Fibroblast of the aortic adventitia (primary cell): ENCODE data around the gene CIDEB. TPM values are rescaled to one million over a fixed set of nuclear protein-coding genes. Genes with fewer than 3 reads are reported as not detected.

Source experiments
- DNase-seq: peaks from one replicate; pipeline ENCODE4 v3.0.0-alpha.2; 2010; ENCODE audit warnings: low read depth
- H3K4me3 ChIP-seq: 2 replicates; pipeline ENCODE4 v1.5.1; 2011; ENCODE audit warnings: low read depth, mild to moderate bottlenecking, control low read depth, low read length, moderate library complexity
- total RNA-seq: library from RNA; depleted of rRNA; stranded (reverse); fragments of >200 nt; gene quantifications from 2 replicates; pipeline ENCODE4 v1.2.3, GENCODE V29; 2012; ENCODE audit warnings: low replicate concordance
- TF ChIP-seq, protein P1 (sequence below): IDR thresholded peaks from 2 replicates; pipeline ENCODE4 v1.5.1; 2011; ENCODE audit warnings: mild to moderate bottlenecking, low read length, control low read depth, inconsistent platforms; ENCODE audit not compliant: insufficient read depth

The CIDEB gene
- total RNA-seq, 1 donor = 4.2 TPM

DNA sequence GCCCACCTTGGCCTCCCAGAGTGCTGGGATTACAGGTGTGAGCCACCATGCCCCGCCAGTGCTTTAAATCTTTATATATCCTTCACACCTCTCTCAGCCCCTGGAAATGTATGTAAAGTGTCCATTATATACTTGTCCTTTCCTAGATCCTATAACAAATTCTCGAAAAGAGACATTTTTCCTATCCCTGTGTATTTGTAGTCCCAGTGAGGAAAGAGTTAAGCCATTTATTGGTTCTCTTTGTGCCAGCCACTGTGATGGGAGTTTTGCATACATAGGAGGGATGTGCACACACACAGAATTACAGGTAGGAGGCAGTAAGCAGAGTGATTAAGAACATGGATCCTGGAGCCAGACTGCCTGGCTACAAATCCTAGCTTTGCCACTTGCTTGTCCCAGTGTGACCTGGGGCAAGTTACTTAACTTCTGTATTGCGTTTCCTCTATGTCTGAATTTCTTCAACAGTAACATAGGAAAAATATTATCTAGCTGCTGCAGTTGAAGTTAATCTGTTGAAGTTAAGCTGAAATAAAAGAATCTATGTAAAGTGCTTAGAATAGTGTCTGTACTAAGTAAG is 34.3 kb downstream of the CIDEB start:
- no peak overlapping the region for H3K4me3 ChIP-seq
- TF ChIP-seq, protein P1, sequence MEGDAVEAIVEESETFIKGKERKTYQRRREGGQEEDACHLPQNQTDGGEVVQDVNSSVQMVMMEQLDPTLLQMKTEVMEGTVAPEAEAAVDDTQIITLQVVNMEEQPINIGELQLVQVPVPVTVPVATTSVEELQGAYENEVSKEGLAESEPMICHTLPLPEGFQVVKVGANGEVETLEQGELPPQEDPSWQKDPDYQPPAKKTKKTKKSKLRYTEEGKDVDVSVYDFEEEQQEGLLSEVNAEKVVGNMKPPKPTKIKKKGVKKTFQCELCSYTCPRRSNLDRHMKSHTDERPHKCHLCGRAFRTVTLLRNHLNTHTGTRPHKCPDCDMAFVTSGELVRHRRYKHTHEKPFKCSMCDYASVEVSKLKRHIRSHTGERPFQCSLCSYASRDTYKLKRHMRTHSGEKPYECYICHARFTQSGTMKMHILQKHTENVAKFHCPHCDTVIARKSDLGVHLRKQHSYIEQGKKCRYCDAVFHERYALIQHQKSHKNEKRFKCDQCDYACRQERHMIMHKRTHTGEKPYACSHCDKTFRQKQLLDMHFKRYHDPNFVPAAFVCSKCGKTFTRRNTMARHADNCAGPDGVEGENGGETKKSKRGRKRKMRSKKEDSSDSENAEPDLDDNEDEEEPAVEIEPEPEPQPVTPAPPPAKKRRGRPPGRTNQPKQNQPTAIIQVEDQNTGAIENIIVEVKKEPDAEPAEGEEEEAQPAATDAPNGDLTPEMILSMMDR = no peak
- no peak for DNase-seq

DNA sequence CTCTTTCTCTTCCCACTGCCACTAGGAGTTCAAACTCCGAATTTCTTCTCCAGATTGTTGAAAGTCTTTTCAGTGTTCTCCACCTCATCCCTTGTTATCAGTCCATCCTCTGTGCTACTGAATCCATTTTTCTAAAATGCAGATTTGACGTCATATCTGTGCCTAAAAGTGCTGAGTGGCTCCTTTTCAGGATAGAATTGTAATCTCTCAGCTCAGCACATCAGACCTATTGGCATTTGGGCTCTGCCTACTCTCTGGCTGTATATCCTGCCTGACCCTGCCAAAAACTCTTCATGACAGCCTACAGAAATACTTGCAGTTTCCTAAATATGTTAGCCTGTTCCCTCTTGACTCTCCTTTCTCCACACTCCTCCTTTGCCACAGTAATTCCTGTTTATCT is 35.3 kb downstream of the CIDEB start:
- no peak for DNase-seq
- TF ChIP-seq, protein P1 = no peak
- no peak overlapping the region for H3K4me3 ChIP-seq

DNA sequence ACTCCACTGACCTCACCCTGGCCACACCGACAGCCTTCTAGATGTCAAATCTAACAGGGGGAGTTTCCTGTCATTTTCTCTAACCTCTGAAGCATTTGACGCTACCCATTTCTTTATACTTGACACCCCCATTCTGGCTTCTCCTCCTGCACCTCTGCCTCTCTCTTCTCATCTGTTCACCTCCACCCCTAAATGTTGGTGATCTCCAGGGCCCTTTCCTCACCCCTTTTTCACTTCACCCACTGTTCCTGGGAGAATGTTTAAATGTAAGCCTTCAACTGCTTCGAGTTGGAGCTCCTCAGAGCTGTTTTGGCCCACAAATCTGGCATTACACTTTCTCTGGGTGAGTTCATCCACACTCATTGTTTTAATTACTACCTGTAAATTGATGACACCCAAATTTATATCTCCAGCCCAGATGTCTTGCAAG is 35.9 kb downstream of the CIDEB start:
- no peak for DNase-seq
- TF ChIP-seq, protein P1 = no peak
- peak overlapping the region; percentile 97 for H3K4me3 ChIP-seq

DNA sequence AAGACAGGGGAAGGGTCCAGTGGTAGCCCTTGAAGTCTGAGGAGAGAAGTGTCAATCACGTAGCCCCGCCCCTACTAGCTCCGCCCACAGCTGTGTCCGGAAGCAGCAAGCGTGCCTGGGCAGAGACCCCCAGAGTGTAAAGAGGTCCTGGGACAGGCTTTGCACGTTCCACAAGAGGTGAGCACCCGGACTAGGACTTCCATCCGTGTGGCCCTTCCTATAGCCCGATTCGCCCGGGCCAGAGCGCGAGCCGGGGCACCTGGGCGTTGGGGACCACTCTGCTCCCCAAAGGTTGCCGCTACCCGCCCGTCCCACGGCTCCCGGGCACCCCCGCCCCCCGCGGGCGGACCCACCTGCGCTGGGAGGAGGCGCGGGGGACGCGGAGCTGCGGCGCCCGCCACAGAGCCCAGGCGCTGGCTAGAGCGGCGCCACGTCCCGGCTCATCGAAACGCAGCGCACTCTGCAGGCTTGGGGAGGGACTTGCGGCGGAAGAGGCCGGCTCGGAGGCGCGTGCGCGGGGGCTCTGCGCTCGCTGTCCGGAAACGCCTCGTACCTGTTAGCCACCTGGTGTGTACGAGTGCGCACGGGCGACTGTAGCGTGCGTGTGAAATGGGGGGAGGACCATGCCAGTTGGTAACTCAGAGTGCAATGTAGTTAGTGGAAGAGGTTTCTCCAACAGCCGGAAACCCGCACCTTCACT is 36.5 kb downstream of the CIDEB start, which contains the start of gene RABGGTA:
Gene RABGGTA (minus strand): TSS at position 464 of the 700 bp plus-strand sequence. CDS start 482 bp downstream, outside the sequence.
- TF ChIP-seq, protein P1 = peak; percentile 73
- peak; percentile 85 for DNase-seq
- H3K4me3 ChIP-seq = peak within 1 kb of the TSS; percentile 97

DNA sequence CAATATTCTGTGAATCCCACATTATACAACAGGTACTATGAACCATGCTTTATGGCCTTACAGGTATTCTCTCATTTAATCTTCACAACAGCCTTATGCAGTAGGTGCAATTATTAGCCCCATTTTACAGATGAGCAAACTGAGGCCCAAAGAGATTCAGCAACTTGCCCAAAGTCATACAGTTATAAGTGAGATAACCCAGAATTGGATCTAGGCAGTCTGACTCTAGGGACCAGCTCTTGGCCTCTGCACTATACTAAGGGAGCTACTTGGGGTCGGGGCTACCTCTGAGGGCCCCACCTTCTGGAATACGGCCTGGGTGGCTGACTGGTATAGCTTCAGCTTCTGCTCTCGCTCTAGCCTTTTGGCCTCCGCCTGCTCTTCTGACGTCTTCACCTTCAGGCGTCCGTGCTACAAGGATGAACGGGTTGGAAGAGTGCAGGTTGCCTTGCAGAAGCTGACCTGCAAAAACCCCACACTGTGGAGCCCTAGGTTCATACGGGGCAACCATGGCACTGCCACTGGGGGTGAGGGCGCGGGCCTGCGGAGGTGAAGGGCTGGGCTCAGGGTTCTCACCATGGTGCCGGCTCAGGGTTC is 37.1 kb downstream of the CIDEB start:
- TF ChIP-seq, protein P1 = no peak
- peak overlapping the region; percentile 97 for H3K4me3 ChIP-seq
- no peak for DNase-seq

DNA sequence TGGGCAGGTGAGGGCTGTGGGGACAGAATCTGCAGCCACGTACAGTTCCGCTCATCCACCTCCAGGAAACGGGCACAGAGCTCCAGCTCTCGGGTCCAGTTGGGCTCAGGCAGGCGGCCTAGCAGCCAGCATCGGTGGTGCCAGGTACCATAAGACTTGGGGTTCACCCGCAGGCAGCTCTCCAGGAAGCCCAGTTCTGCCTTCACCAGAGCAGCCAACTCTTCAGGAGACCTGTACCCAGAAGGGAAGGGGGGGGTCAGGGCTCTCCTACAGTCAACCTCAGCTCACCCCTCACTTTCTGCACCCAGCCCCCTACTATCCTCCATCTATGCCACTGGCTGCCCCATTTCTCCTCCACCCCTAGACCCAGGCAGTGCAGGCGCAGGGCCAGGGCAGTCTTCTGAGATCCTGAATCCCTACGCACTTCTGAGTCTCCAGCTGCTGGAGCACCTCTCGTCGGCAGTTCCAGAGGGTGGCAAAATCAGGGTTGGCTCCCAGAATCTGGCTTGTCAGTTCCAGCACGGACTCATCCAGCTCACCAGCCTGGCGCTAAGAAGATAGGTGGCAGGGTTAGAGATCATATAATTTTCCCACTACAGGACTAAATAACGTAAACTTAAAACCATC is 37.8 kb downstream of the CIDEB start:
- TF ChIP-seq, protein P1 = no peak
- DNase-seq = no peak
- H3K4me3 ChIP-seq = no peak overlapping the region
